Bladder microvascular endothelial cell (primary cell): ENCODE data around the gene COL6A3. TPM values are rescaled to one million over a fixed set of nuclear protein-coding genes. Genes with fewer than 3 reads are reported as not detected.

Source experiments
- total RNA-seq: library from RNA; depleted of rRNA; stranded (reverse); fragments of >200 nt; gene quantifications from 2 replicates; pipeline ENCODE4 v1.2.3, GENCODE V29; 2014

The COL6A3 gene
- total RNA-seq, result 4.7 and 29.8 TPM in 2 replicates

GRCh38 chr2:237413777-237414661 lies at the start of gene COL6A3:
Gene COL6A3, minus strand, starts transcription at chr2:237414164. Its CDS starts 17,347 bp downstream, at chr2:237396817.

Other genes starting within 250 kb of the COL6A3 start
- gene MLPH, start 73.1 kb upstream of the COL6A3 start, total RNA-seq, result 0.19 and 0.81 TPM in 2 replicates
- not detected in 2 replicates for gene PRLH, start 152.4 kb upstream of the COL6A3 start, total RNA-seq
- 0.97 and 6.8 TPM in 2 replicates for gene RAB17, start 176.6 kb upstream of the COL6A3 start, total RNA-seq
- gene LRRFIP1, start 213.4 kb upstream of the COL6A3 start, total RNA-seq, result 134 and 166 TPM in 2 replicates